ENCODE results near the gene PDZD7. TPM values are rescaled to one million over a fixed set of nuclear protein-coding genes. Genes with fewer than 3 reads are reported as not detected.

Gene PDZD7
- total and polyA plus RNA-seq, 2 of the 8 experiments (the other 6 are each of a cell fraction or from before 2014, with no cell fraction given), result 0.88 to 1.6 TPM

DNA sequence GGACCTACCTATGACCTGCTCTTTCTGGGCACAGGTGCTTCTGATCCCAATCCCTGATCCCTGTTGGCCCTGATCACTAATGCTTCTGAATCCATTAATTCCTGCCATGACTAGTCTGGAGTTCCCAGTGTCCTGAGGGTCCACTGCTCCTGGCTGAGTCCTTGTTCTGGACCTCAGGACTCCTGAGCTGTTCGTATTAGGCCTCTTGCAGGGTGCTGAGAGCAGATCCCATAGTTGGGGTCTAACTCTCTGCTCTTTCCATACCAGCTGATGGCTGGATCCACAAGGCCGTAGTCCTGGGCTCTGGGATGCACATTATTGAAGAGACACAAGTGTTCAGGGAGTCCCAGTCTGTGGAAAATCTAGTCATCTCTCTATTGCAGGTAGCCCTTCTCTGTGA, 50.6 kb downstream of the PDZD7 start:
- Histone ChIP-seq H2BK120ac (replicated peaks; ENCODE audit: low read depth, low read length) (no peak overlapping the region), H2BK20ac (ENCODE audit: low read length) (no peak overlapping the region), H3K23me2 (ENCODE audit: low read depth, low read length) (no peaks in the 10 kb centered on the region), H3K4ac (replicated peaks; ENCODE audit: insufficient read length, low read depth, low read length) (no peak overlapping the region), H3K4me2 (ENCODE audit: insufficient read depth in 1 of 2, low read depth in 2 of 2, low read length in 2 of 2) (no peak overlapping the region), H2BK5ac (ENCODE audit: low read depth, low read length) (no peak overlapping the region), H2AFZ (ENCODE audit: low read length) (no peak overlapping the region), H3K36me3 (ENCODE audit: control insufficient read depth in 2 of 4, insufficient read depth in 4 of 4, low read length in 3 of 4) (peaks cover 0 to 18% (median 5%) of the 10 kb centered on the region in 4 experiments; a peak in 4 of 8 replicates), H2AK5ac (ENCODE audit: low read depth, low read length) (no peak overlapping the region), H3K14ac (ENCODE audit: insufficient read length) (no peak overlapping the region), H3K56ac (replicated peaks; ENCODE audit: insufficient read length, low read depth, low read length) (no peak overlapping the region), H3K9ac (replicated peaks in 1 of 4; ENCODE audit: extremely low read depth in 1 of 4, low read depth in 3 of 4, low read length in 3 of 4) (no peak overlapping the region), H3K4me3 (ENCODE audit: extremely low read depth in 1 of 4, insufficient read depth in 2 of 4, low read depth in 3 of 4, low read length in 4 of 4) (no peak overlapping the region), H3K18ac (ENCODE audit: extremely low read depth, low read length) (no peak overlapping the region), H4K8ac (ENCODE audit: extremely low read depth, insufficient read depth, low read length) (no peak overlapping the region), H3K27me3 (replicated peaks in 1 of 4; ENCODE audit: control insufficient read depth in 3 of 4, extremely low read depth in 1 of 4, insufficient read depth in 3 of 4, low read length in 3 of 4) (no peaks in the 10 kb centered on the region), H3K79me2 (ENCODE audit: control insufficient read depth in 1 of 2, insufficient read depth in 2 of 2, low read length in 2 of 2) (no peaks in the 10 kb centered on the region), H4K5ac (ENCODE audit: insufficient read length, low read depth, low read length) (no peak overlapping the region), H3K27ac (ENCODE audit: low read depth, low read length) (no peak overlapping the region), H3K79me1 (ENCODE audit: low read depth, low read length) (no peaks in the 10 kb centered on the region), H3K9me3 (ENCODE audit: insufficient read depth in 2 of 2, low read depth in 1 of 2, low read length in 1 of 2) (no peaks in the 10 kb centered on the region), H2BK12ac (ENCODE audit: low read depth, low read length) (no peak overlapping the region), H3K4me1 (replicated peaks in 1 of 4; ENCODE audit: control insufficient read depth in 3 of 4, insufficient read depth in 4 of 4, low read length in 3 of 4) (no peaks in the 10 kb centered on the region; a peak in 1 of 7 replicates), H3K23ac (ENCODE audit: insufficient read length) (no peak overlapping the region), H2BK15ac (ENCODE audit: low read length) (no peak overlapping the region), H4K20me1 (replicated peaks in 1 of 2; ENCODE audit: control insufficient read depth in 1 of 2, insufficient read depth in 2 of 2, low read length in 2 of 2) (peaks cover 0 to 14% of the 10 kb centered on the region in 2 experiments), H4K91ac (replicated peaks; ENCODE audit: insufficient read length, low read length) (no peak overlapping the region)
- 85% methylated on average over 2 of the region's 2 CpGs; no CpG with 5 or more reads in 1 of the 2 experiments for WGBS, 2 experiments (ENCODE audit: extremely low coverage in 1 of 2, insufficient coverage in 1 of 2, insufficient read length in 1 of 2, insufficient replicate concordance in 2 of 2, low coverage in 1 of 2, low lambda C conversion rate in 2 of 2, missing lambda C conversion rate in 1 of 2)
- POLR2A ChIA-PET (ENCODE audit: partially characterized antibody), result interaction anchor here (1.9 kb wide), 1 partner anchor 14 kb away, joined by 6 read pairs; no protein-coding TSS in a partner anchor
- CTCF ChIA-PET (ENCODE audit: partially characterized antibody), result interaction anchor here (1.1 to 2.8 kb wide), 5 partner anchors 10 to 34 kb away, joined by 3 to 15 read pairs (median 8); no protein-coding TSS in a partner anchor
- FAIRE-seq (no peak), DNase-seq (ENCODE audit: low read depth in 1 of 2, low spot score in 2 of 2) (no peak)
- TF ChIP-seq CHD1 (IDR thresholded peaks at IDR 0.05; ENCODE audit: low read depth, low read length), result no peak
- no peak for TF ChIP-seq RBBP5 (IDR thresholded peaks at IDR 0.05; ENCODE audit: borderline replicate concordance, low read depth, low read length)
- TF ChIP-seq SAP30 (IDR thresholded peaks at IDR 0.05; ENCODE audit: insufficient read depth, insufficient replicate concordance, low read length), result no peak
- TF ChIP-seq HDAC6 (IDR thresholded peaks at IDR 0.05; ENCODE audit: low read depth, low read length), result no peak
- no peak for TF ChIP-seq TEAD4 (IDR thresholded peaks at IDR 0.05; ENCODE audit: low read depth, low read length)
- no peak for TF ChIP-seq TBP (IDR thresholded peaks at IDR 0.05; ENCODE audit: low read depth, low read length)
- TF ChIP-seq BACH1 (IDR thresholded peaks at IDR 0.05; ENCODE audit: low read length), result no peak
- no peak for TF ChIP-seq SP1 (IDR thresholded peaks at IDR 0.05; ENCODE audit: low read depth, low read length)
- no peak for TF ChIP-seq RFX5 (IDR thresholded peaks at IDR 0.05; ENCODE audit: borderline replicate concordance, low read depth, low read length)
- TF ChIP-seq EGR1 (IDR thresholded peaks at IDR 0.05; ENCODE audit: borderline replicate concordance, low read depth, low read length), result no peak
- TF ChIP-seq SIX5 (IDR thresholded peaks at IDR 0.05; ENCODE audit: low read depth, low read length), result no peak
- TF ChIP-seq POLR2A (IDR thresholded peaks at IDR 0.05; ENCODE audit: control extremely low read depth in 1 of 2, low read depth in 2 of 2, low read length in 2 of 2), result no peak
- TF ChIP-seq RAD21 (IDR thresholded peaks at IDR 0.05 in 1 of 2, conservative IDR thresholded peaks at IDR 0.05 in 1 of 2; ENCODE audit: low read depth in 2 of 2, low read length in 2 of 2), result no peak
- TF ChIP-seq, protein P1, sequence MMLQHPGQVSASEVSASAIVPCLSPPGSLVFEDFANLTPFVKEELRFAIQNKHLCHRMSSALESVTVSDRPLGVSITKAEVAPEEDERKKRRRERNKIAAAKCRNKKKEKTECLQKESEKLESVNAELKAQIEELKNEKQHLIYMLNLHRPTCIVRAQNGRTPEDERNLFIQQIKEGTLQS (IDR thresholded peaks at IDR 0.05; ENCODE audit: insufficient read depth, low read depth, low read length), result no peak

Data from H1 (cell line).